ENCODE results near the gene LPIN1. TPM values are rescaled to one million over a fixed set of nuclear protein-coding genes. Genes with fewer than 3 reads are reported as not detected.

The LPIN1 gene
- total and polyA plus RNA-seq, 12 donors: 18.9 to 61.0 (median 34.4) TPM

DNA sequence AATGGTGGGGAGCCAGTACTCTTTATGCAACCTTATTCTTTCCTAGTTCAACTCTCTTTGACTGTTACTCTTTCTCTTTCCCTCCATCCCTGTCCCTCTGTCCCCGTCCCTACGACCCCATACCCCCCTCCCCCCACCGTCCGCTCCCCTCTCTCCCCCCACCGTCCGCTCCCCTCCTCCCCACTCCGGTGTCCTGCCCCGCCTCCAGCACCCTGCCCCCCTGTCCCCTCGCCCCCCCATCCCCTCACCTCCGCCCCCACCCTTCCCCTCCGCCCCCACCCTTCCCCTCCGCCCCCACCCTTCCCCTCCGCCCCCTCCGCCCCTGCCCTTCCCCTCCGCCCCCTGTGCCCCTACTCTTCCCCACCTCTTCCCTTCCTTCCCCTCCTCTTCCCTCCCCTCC is 128.4 kb downstream of the LPIN1 start:
- Histone ChIP-seq H3K27me3 (no peaks in the 10 kb centered on the region), H3K4me1 (peaks cover 0 to 20% (median 0%) of the 10 kb centered on the region in 9 donors), H3K4me3 (no peak overlapping the region), H3K27ac (no peak overlapping the region), H3K9me3 (no peaks in the 10 kb centered on the region), H3K36me3 (no peaks in the 10 kb centered on the region)
- ATAC-seq: no peak
- TF ChIP-seq, protein P1, sequence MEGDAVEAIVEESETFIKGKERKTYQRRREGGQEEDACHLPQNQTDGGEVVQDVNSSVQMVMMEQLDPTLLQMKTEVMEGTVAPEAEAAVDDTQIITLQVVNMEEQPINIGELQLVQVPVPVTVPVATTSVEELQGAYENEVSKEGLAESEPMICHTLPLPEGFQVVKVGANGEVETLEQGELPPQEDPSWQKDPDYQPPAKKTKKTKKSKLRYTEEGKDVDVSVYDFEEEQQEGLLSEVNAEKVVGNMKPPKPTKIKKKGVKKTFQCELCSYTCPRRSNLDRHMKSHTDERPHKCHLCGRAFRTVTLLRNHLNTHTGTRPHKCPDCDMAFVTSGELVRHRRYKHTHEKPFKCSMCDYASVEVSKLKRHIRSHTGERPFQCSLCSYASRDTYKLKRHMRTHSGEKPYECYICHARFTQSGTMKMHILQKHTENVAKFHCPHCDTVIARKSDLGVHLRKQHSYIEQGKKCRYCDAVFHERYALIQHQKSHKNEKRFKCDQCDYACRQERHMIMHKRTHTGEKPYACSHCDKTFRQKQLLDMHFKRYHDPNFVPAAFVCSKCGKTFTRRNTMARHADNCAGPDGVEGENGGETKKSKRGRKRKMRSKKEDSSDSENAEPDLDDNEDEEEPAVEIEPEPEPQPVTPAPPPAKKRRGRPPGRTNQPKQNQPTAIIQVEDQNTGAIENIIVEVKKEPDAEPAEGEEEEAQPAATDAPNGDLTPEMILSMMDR (IDR thresholded peaks at IDR 0.05): no peak
- DNase-seq: no peak
- intact Hi-C loops (cut with DNase I): no loop called here
- 91 to 97% methylated on average over 13 to 15 of the region's 15 CpGs for WGBS, 2 donors

DNA sequence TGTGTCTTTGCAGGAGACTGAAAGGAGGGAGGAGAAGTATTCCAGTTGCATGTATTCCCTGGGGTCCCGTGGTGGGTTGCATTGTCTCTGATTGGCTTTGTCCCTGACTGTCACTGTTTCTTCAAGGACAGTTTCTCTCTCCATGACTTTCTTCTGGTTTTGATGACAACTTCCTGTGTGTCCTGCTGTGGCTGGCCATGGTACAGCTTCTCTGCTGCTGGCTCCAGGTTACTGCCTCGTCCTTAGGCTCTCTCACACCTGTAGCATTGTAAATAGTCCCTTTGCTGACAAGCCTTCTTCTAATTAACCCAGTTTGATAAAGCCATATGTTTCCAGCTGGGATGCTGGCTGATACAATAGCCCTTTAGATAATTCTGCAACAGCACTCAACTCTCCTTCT is 129.0 kb downstream of the LPIN1 start:
- WGBS, 2 donors: 73 to 79% methylated on average over 2 of the region's 2 CpGs
- Histone ChIP-seq H3K27ac (no peak overlapping the region), H3K27me3 (no peaks in the 10 kb centered on the region), H3K36me3 (no peaks in the 10 kb centered on the region), H3K4me1 (peaks cover 0 to 20% (median 0%) of the 10 kb centered on the region in 9 donors), H3K9me3 (no peaks in the 10 kb centered on the region), H3K4me3 (no peak overlapping the region)
- TF ChIP-seq, protein P1 (IDR thresholded peaks at IDR 0.05): no peak
- DNase-seq (no peak), ATAC-seq (no peak)
- intact Hi-C loops (cut with DNase I): no loop called here

- Histone ChIP-seq H3K4me3 (no peak overlapping the region), H3K4me1 (peaks cover 0 to 20% (median 0%) of the 10 kb centered on the region in 9 donors), H3K9me3 (no peaks in the 10 kb centered on the region), H3K36me3 (no peaks in the 10 kb centered on the region), H3K27ac (no peak overlapping the region), H3K27me3 (no peaks in the 10 kb centered on the region)
- ATAC-seq: no peak
- intact Hi-C loops (cut with DNase I): no loop called here
- TF ChIP-seq, protein P1 (IDR thresholded peaks at IDR 0.05): no peak
- 97% methylated on average over 6 of the region's 6 CpGs for WGBS, 2 donors
- DNase-seq: no peak
Observed at GRCh38 chr2:11876436-11876835, 130.0 kb downstream of the LPIN1 start.

GRCh38 chr2:11876889-11877288 is 130.5 kb downstream of the LPIN1 start:
- Histone ChIP-seq H3K36me3 (no peaks in the 10 kb centered on the region), H3K4me3 (no peak overlapping the region), H3K9me3 (no peaks in the 10 kb centered on the region), H3K4me1 (peaks cover 0 to 20% (median 0%) of the 10 kb centered on the region in 9 donors), H3K27ac (no peak overlapping the region), H3K27me3 (no peaks in the 10 kb centered on the region)
- TF ChIP-seq, protein P1 (IDR thresholded peaks at IDR 0.05): no peak
- intact Hi-C loops (cut with DNase I): no loop called here
- DNase-seq: no peak
- no peak for ATAC-seq
- 83 to 90% methylated on average over 5 of the region's 5 CpGs for WGBS, 2 donors

Small RNAs within 50 kb of the gene (microRNA-seq; reads per million reads assigned to microRNA genes)
- gene MIR4262 (0 reads per million in 2 donors), gene MIR548S (0 to 0.51 reads per million in 2 donors)

Other genes with a start within 250 kb of the LPIN1 start
- gene GREB1, start 212.6 kb upstream of the LPIN1 start, total RNA-seq: 10 to 100 TPM in 2 of 10 donors, 1 to 10 TPM in 8; 5.2 to 15.6 (median 8.0) TPM
- gene GREB1, start 212.6 kb upstream of the LPIN1 start, polyA plus RNA-seq: 1 to 10 TPM; 1.2 to 6.0 TPM
- under 1 TPM in 1 of 10 donors, not detected in 9; 0.15 TPM for gene NTSR2, start 76.4 kb upstream of the LPIN1 start, total RNA-seq
- gene NTSR2, start 76.4 kb upstream of the LPIN1 start, polyA plus RNA-seq: under 1 TPM in 1 of 2 donors, not detected in 1; 0.10 TPM

Measured in heart right ventricle (tissue), 16 donors.